Dermis microvascular lymphatic vessel endothelial cell (primary cell): ENCODE data around the gene PSAPL1. TPM values are rescaled to one million over a fixed set of nuclear protein-coding genes. Genes with fewer than 3 reads are reported as not detected.

Experiments
- DNase-seq, 2 donors: peaks; one replicate each; pipeline versions ENCODE4 v3.0.0 to v3.0.0-alpha.2; 2010; ENCODE audit warnings: low read depth in 2 of 2
- total RNA-seq: library from RNA; depleted of rRNA; stranded (reverse); fragments of >200 nt; gene quantifications from 2 replicates; pipeline ENCODE4 v1.2.1, GENCODE V29; 2014

Gene PSAPL1
- total RNA-seq, 1 donor from 2014 or later = not detected

GRCh38 chr4:7419961-7420660 is 14.6 kb downstream of the PSAPL1 start:
- DNase-seq = no peak

DNA sequence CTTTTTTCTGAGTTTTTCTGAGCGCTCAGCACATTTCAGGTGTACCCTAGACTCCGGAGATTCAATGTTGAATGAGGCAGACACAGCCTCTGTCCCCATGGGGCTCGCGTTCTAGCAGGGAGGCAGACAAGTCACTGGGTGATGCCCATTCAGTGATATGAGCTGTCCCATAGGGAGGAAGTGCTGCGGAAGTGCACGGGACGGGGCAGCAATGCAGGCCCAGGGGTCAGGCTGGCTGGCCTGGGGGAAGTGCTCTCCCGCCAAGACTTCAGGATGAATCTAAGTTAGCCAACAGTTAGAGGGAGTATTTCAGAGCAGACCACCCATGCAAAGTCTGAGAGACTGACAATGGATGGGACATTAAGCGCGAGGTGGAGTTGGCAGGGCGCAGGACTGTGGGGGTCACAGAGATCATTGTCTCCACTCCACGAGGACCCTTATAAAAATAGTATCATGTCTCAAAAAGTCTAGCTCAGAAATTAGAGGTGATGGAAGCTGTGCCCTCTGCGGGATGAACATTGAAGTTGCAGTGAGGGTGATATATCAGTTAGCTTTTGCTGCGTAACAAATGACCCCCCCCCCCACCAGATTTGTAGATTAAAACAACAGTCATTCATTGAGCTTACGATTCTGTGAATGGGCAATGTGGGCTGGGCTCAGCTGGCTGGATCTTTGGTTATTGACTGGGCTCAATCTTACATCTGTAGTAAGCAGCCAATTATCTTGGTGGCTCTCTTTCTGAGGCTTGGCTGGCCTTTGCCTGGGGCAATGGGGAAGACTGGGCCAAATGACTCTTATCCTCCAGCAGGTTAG is 16.4 kb downstream of the PSAPL1 start:
- no peak for DNase-seq

- no peak for DNase-seq
Observed at GRCh38 chr4:7417639-7418038, 17.1 kb downstream of the PSAPL1 start.

GRCh38 chr4:7416745-7417432 is 17.8 kb downstream of the PSAPL1 start:
- no peak for DNase-seq

DNA sequence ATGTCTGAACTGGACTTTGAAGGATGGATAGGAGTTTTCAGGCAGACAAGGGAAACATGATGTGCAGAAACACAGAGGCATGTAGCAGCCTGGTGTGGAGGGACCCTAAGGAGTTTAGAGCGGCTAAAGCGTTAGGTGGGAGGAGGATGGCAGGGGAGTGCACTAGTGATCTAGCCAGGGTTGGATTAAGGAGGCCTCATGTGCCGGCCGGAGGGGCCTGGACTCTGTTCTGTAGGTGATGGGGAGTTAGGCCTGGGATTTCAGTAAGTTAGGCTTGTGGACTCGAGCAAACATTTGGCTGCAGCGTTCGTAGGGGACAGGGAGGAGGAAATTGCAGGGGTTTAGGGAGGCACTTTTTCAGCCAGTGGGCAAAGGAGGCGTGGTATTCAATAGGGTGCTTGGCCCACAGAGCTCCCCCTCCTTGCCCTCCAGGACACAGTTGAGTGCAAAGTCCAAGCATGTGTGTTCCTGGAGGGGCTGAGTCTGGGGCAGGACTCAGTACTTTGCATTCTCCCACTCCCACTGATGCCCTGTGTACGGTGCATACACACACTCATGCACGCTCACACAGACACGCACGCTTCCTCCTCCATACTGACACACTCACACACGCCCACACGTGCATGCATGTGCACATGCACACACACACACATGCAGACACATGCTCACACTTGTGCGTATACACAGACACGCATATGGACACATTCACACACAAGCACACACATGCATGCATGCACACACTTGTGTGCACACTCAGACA is 18.6 kb downstream of the PSAPL1 start:
- no peak for DNase-seq

DNA sequence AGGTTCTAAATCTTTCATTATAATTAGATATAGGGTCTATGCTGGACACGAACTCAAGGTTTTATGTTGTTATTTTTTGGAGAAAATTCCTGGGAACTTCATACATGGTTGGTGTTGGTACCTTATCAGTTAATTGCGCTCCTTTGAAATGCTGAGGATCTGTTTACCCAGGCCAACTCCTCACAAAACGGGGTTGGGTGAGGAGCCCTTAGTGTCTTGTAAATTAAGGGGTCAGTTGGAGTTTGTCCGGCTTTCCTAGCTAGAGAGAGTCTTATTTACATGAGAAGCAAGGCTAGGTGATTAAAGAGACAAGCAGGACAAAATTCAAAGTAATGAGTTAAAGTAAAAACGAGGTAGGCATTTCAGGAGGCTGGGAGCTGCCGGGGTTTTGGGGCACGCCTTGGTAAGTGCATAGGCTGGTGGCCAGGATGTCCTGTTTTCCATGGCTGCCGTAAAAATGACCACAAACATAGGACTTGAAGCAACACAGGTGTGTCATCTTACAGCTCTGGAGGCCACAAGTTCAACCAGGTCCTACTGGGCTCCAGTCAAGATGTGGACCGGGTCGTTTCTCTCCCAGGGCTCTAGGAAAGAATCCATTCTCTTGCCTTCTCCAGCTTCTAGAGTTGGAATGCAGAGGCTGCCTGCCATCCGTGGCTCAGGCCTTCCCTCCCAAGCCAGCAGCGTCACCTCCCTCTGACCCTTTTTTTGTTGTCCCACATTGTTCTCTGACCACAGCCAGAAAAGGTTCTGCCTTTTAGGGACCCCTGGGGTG is 19.8 kb downstream of the PSAPL1 start:
- no peak for DNase-seq

DNA sequence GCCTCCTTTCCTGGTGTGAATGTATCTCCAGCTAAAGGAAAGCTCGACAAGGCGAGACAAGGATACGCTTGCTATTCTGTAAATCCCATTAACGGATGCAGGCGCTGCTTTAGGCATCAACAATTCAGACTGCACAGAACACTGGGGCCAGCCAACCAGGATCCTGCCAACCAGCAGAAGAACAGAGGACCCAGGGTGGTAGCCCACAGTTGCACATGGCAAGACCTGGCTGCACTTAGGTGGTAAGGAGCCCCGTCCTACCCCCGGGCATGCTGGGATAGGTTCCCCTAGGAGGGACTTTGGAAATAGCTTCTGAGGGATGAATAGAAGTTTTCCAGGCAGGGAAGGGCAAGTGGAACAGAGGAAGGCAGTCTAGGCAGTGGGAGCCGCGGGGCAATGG is 20.7 kb downstream of the PSAPL1 start:
- DNase-seq = no peak

DNA sequence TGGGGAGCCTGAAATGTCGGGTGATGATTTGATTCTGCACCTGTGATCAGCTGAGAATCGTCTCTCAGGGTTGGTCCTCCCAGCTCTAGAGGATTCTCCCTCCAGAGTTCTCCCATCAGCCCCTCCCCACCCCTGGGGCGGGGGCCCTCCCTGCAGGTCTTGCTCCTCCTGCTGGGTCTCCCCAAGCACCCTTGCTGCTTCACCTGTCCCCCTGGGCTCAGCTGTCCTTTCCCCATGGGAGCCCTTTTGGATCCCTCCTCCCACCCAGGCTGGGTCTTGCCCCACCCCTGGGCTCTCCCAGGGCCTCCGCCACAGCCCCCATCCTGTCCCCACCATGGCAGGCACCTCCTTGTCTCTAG is 22.2 kb downstream of the PSAPL1 start:
- DNase-seq = no peak

DNA sequence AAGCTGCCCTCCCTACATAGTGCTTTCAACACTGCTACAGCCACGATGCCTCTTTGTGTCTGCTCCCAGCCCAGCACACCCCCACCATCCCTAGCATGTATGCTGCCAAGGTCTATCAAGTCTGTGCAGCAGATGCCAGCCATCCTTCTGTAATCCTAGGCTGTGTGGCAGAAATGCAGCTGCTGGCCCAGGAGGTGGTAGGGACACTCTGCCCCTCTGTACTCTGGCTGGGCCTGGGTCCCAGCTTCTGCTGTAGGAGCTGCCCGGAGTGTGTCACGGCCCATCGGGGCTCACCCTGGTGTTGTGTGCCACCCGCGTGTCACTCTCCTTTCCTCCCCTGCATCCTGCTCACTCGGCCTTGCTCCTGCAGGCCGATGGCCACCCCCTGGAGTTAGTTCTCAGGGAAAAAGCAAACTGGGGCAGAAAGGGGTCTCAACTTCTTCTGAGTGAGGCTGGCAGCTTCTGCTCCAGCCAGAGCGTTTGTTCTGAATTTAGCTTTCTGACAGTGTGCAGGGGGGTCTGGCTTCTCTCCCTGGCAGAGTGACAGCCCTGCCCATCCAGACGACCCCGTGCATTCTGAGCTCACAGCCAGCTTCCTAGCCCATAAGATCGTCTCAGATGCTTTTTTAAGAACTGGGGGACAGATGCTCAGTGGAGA is 22.7 kb downstream of the PSAPL1 start:
- DNase-seq = no peak

- DNase-seq = no peak
Observed at GRCh38 chr4:7411491-7411890, 23.2 kb downstream of the PSAPL1 start.

DNA sequence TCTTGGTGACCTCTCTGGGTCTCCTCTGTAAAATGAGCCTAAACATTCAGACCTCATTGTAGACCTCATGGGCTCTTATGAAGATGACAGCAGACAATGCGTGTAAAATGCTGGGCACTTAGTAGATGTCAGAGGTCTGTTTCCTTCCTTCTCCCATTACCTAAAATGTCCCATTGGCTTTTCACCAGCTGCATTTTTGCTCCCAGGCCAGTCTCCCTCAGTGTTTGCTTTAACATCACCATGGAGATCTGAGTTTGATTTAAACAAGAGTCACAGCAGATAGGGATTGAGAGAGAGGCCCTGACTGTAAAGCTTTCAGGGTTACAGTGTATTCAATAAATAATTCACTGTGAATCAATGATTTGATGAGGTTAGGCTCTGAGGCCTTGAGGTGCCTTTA is 24.3 kb downstream of the PSAPL1 start:
- DNase-seq = no peak

GRCh38 chr4:7408166-7408565 is 26.6 kb downstream of the PSAPL1 start:
- DNase-seq = no peak

- no peak for DNase-seq
Observed at GRCh38 chr4:7403001-7403400, 31.7 kb downstream of the PSAPL1 start.

GRCh38 chr4:7402526-7402925 is 32.2 kb downstream of the PSAPL1 start:
- DNase-seq = no peak

DNA sequence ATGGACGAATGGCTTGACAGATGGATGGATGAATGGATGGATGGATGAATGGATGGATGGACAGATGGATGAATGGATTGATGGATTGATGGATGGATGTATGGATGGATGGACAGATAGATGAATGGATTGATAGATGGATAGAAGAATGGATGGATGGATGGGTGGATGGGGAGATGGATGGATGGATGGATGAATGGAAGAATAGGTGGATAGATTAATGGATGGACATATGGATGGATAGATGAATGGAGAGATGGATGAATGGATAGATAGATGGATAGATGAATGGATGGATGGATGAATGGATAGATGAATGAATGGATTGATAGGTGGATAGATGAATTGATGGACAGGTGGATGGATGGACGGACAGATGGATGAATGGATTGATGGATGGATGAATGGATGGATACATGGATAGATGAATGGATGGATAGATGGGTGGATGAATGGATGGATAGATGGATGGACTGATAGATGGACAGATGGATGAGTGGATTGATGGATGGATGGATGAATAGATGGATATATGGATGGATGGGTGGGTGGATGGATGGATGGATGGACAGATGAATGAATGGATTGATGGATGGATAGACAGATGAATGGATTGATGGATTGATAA is 33.9 kb downstream of the PSAPL1 start:
- no peak for DNase-seq

- no peak for DNase-seq
Observed at GRCh38 chr4:7399440-7400234, 35.1 kb downstream of the PSAPL1 start.

DNA sequence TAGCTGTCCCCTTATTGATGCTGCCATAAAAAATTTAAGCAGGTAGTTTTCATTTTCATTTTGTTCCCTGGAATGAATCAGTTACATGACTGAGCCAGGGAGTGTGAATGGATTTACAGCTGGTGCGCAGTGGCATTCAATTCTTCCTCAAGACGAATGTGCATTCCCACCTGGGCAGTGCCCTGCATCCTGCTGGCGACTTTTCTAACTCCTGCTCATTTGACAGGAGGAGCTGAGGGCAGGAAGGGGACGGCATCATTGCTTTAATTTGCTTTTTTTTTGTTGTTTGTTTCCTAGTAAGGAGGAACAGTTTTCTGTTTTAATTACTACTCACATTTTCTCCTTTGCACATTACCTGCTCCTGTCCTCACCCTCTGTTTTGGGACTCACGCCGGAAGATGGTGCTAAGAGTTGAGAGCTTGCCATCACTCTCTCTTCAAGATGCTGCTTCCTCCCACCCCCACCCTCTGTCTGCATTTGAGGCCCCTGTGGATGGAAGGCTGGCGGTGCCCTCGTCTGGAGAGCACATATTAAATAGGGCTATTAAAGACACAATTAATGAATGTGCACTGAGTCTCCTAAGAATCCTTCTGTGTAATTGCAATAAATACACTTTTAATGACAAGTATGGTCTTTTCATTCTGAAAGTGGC is 35.8 kb downstream of the PSAPL1 start:
- no peak for DNase-seq

GRCh38 chr4:7398104-7398423 is 36.7 kb downstream of the PSAPL1 start:
- DNase-seq = no peak
